GM12875 (cell line): ENCODE data around the gene POU2F1.

Experiments used
- H3K4me3 ChIP-seq: one replicate; pipeline ENCODE4 v1.5.1; 2011; ENCODE audit warnings: low read depth, low read length, control low read depth
- CTCF ChIP-seq: IDR thresholded peaks from 2 replicates; pipeline ENCODE4 v1.5.1; 2011; ENCODE audit warnings: low read depth, mild to moderate bottlenecking, control low read depth, inconsistent platforms, low read length, moderate library complexity, borderline replicate concordance; ENCODE audit not compliant: insufficient read depth

The POU2F1 gene

GRCh38 chr1:167220537-167221125 is at the start of gene POU2F1:
Gene POU2F1, plus strand, starts transcription at chr1:167220886. Its CDS starts 12 bp downstream, at chr1:167220898.
- TF ChIP-seq CTCF: peak; percentile 80
- peak within 1 kb of the TSS; percentile 90 for H3K4me3 ChIP-seq

GRCh38 chr1:167171286-167171929 is 49.3 kb upstream of the POU2F1 start:
- no peak for TF ChIP-seq CTCF
- no peak overlapping the region for H3K4me3 ChIP-seq

GRCh38 chr1:167173516-167174184 is 47.0 kb upstream of the POU2F1 start:
- H3K4me3 ChIP-seq: no peak overlapping the region
- no peak for TF ChIP-seq CTCF

- H3K4me3 ChIP-seq: no peak overlapping the region
- no peak for TF ChIP-seq CTCF
Observed at GRCh38 chr1:167175901-167176300, 44.8 kb upstream of the POU2F1 start.

GRCh38 chr1:167178831-167179230 is 41.9 kb upstream of the POU2F1 start:
- no peak overlapping the region for H3K4me3 ChIP-seq
- TF ChIP-seq CTCF: no peak

- no peak for TF ChIP-seq CTCF
- no peak overlapping the region for H3K4me3 ChIP-seq
Observed at GRCh38 chr1:167182571-167183320, 37.9 kb upstream of the POU2F1 start.
